ENCODE measurements around the gene TMF1. TPM values are rescaled to one million over a fixed set of nuclear protein-coding genes. Genes with fewer than 3 reads are reported as not detected.

TMF1 gene
- total RNA-seq, 1 donor from 2014 or later, result 18.8 TPM

DNA sequence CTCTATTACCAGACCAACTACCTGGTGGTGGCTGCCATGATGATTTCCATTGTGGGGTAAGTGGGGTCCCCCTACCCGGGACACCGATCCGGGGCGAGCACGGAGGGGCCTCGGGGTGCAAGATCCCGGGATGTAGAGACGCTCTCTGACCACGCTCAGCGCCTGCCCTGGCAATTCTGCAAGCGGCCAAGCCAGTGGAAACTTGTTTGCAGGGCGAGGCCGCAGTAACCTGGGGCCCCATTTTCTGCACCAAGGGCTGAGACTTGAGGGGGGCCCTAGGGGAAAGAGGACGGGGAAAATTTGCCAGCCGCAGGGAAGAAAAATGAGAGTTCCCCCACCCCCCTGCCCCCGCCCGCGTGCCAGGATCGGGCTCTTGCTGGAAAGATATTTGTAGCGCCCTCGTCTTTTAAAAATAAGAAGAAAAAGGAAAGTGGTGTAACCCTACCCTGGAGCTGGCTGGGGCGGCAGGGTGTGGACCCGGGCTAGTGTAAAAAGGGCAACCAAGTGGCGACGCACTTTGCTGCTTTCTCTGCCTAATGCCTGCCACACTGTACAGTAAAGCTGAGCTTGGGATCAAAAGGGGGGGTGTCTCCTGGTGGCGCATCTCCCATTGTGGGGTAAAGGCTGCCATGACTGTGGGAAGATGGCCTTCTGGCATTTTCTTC lies 33.2 kb upstream of the TMF1 start:
- Mint-ChIP-seq H3K4me1 (ENCODE audit: low read depth, unreplicated experiment) (peaks cover 27% of the 10 kb centered on the region), H3K27me3 (ENCODE audit: unreplicated experiment) (peaks cover 2% of the 10 kb centered on the region), H3K36me3 (ENCODE audit: unreplicated experiment) (no peaks in the 10 kb centered on the region), H3K27ac (ENCODE audit: unreplicated experiment) (peak overlapping the region; percentile 89), H3K4me3 (ENCODE audit: unreplicated experiment) (peak overlapping the region; percentile 91), H3K9me3 (ENCODE audit: unreplicated experiment) (peaks cover 3% of the 10 kb centered on the region)
- peak; percentile 24 for DNase-seq
- TF ChIP-seq, protein P1, sequence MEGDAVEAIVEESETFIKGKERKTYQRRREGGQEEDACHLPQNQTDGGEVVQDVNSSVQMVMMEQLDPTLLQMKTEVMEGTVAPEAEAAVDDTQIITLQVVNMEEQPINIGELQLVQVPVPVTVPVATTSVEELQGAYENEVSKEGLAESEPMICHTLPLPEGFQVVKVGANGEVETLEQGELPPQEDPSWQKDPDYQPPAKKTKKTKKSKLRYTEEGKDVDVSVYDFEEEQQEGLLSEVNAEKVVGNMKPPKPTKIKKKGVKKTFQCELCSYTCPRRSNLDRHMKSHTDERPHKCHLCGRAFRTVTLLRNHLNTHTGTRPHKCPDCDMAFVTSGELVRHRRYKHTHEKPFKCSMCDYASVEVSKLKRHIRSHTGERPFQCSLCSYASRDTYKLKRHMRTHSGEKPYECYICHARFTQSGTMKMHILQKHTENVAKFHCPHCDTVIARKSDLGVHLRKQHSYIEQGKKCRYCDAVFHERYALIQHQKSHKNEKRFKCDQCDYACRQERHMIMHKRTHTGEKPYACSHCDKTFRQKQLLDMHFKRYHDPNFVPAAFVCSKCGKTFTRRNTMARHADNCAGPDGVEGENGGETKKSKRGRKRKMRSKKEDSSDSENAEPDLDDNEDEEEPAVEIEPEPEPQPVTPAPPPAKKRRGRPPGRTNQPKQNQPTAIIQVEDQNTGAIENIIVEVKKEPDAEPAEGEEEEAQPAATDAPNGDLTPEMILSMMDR (IDR thresholded peaks at IDR 0.05; ENCODE audit: partially characterized antibody, unreplicated experiment), result no peak

GRCh38 chr3:69084326-69085167 lies 32.4 kb upstream of the TMF1 start, which contains the start of gene ARL6IP5:
Gene ARL6IP5, plus strand, starts transcription at chr3:69084937. Its CDS starts 111 bp downstream, at chr3:69085048.
- peaks cover 3% of the 10 kb centered on the region for H3K9me3 Mint-ChIP-seq (ENCODE audit: unreplicated experiment)
- DNase-seq, result peak; percentile 95
- TF ChIP-seq, protein P1 (IDR thresholded peaks at IDR 0.05; ENCODE audit: partially characterized antibody, unreplicated experiment), result no peak
- H3K27ac Mint-ChIP-seq (ENCODE audit: unreplicated experiment), result peak within 1 kb of the TSS; percentile 89
- H3K36me3 Mint-ChIP-seq (ENCODE audit: unreplicated experiment), result no peaks in the 10 kb centered on the region
- peaks cover 2% of the 10 kb centered on the region for H3K27me3 Mint-ChIP-seq (ENCODE audit: unreplicated experiment)
- peaks cover 22% of the 10 kb centered on the region for H3K4me1 Mint-ChIP-seq (ENCODE audit: low read depth, unreplicated experiment)
- H3K4me3 Mint-ChIP-seq (ENCODE audit: unreplicated experiment), result peak within 1 kb of the TSS; percentile 91

GRCh38 chr3:69082805-69083204 lies 30.7 kb upstream of the TMF1 start:
- Mint-ChIP-seq H3K27ac (ENCODE audit: unreplicated experiment) (no peak overlapping the region), H3K4me3 (ENCODE audit: unreplicated experiment) (no peak overlapping the region), H3K4me1 (ENCODE audit: low read depth, unreplicated experiment) (peaks cover 24% of the 10 kb centered on the region), H3K36me3 (ENCODE audit: unreplicated experiment) (no peaks in the 10 kb centered on the region), H3K9me3 (ENCODE audit: unreplicated experiment) (peaks cover 7% of the 10 kb centered on the region), H3K27me3 (ENCODE audit: unreplicated experiment) (peaks cover 2% of the 10 kb centered on the region)
- TF ChIP-seq, protein P1 (IDR thresholded peaks at IDR 0.05; ENCODE audit: partially characterized antibody, unreplicated experiment), result no peak
- no peak for DNase-seq

- TF ChIP-seq, protein P1 (IDR thresholded peaks at IDR 0.05; ENCODE audit: partially characterized antibody, unreplicated experiment), result no peak
- peaks cover 2% of the 10 kb centered on the region for H3K27me3 Mint-ChIP-seq (ENCODE audit: unreplicated experiment)
- H3K9me3 Mint-ChIP-seq (ENCODE audit: unreplicated experiment), result peaks cover 7% of the 10 kb centered on the region
- H3K4me3 Mint-ChIP-seq (ENCODE audit: unreplicated experiment), result no peak overlapping the region
- no peak overlapping the region for H3K27ac Mint-ChIP-seq (ENCODE audit: unreplicated experiment)
- no peaks in the 10 kb centered on the region for H3K36me3 Mint-ChIP-seq (ENCODE audit: unreplicated experiment)
- H3K4me1 Mint-ChIP-seq (ENCODE audit: low read depth, unreplicated experiment), result peaks cover 27% of the 10 kb centered on the region
- DNase-seq, result no peak
Observed at GRCh38 chr3:69082361-69082760, 30.2 kb upstream of the TMF1 start.
